Activated CD4-positive, alpha-beta T cell treated with anti-CD3 and anti-CD28 coated beads, Interleukin-2, amount 50 U/mL, for 16 hours (primary cell): Measurements from ENCODE around the gene CELF2.
"Not testable (repeated sequence)": the region's sequence is repeated elsewhere in the genome, so short reads cannot be mapped to it uniquely, and the experiment has no call there.

Experiments used
- DNase-seq: peaks from one replicate; pipeline ENCODE4 v3.0.0-alpha.2; 2020

Gene CELF2

DNA sequence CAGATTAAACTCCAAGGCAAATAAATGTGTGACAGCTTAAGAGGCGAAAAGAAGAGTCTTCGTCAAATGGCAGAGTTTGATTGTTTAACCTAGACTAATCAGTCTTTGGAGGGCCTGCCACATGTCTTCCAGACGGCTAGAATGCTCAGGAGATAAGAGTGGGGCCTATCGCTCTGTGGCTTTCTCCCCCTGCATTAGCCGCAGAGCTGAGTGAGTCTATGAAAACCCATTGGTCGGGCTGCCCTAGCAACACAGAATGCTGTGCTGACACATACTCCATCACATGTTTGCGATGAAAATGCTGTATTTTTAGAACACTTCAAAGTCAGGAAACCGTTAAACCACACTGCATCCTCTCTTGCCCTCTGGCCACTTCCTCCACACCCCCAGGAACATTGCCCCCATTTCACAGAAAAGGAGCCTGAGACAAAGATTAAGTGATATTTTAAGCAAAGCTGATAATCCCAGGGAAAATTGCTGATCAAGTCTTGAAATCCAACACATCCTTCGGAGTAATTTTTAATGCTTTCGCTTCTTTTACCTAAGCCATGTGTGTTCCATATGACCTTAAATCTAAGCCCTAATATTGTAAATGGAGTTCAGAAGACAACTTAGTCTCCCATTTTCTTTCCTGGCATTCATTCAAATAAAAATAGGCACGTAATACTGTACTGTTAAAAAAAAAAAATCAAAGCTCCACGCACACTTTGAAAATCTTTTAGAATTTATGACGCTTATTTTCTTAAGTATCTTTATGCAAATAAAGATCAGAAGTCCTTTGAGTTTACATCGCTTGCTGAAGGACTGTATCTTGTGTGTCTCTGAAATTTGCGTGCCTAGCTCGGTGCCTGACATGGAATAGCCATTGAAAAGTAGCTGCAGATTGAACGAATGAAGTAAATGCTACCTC is 161.2 kb downstream of the CELF2 start:
- peak; percentile 96 for DNase-seq

DNA sequence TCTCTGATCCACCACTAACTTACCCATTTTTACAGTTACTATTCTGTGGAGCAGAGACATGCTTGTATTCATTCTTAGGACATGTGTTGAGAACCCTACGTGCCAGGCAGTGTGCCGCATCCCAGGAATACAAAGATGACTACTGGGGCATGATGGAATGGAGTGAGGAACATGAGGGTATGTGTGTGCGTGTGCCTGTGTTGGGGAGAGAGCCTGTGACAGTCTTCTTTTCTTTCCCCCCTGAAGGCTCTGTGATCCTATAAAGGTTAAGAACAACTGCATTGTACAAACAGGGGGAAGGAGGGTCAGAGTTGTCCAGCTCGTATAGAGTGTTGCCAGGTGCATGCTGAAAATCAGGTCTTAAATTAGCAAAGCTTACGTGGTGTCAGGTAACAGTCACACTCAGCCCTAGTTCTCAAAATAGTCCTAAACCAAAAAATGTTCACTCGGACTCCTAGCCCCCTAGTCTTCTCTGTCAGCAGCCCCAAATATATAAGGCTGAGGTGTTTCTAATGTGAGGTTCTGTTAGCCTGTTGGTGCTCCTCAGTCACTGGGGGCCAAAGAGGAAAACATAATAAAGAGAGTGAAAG is 161.9 kb downstream of the CELF2 start:
- peak; percentile 30 for DNase-seq

DNA sequence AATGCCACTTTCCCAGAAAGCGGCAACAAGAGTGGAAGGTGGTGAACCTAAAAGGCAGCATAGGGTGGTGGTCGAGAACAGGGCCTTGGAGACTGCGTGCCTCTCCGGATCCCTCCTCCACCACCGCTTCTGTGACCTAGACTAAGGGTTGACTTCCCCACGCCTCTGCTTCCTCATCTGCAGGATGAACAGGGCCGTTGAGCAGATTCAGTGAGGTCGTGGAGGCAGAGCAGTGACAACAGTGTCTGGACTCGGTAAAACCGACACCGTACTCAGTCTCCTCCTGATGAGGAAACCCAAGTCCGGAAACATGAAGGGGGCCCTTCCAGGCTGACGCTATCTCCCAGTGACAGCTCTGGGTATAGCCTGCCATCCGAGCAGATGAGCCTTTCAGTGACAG is 162.6 kb downstream of the CELF2 start:
- peak; percentile 91 for DNase-seq

GRCh38 chr10:11181978-11182377 is 164.3 kb downstream of the CELF2 start:
- DNase-seq, result no peak

GRCh38 chr10:11183015-11183414 is 165.3 kb downstream of the CELF2 start:
- DNase-seq, result peak; percentile 62

GRCh38 chr10:11184093-11184492 is 166.4 kb downstream of the CELF2 start:
- no peak for DNase-seq

- not testable (repeated sequence) for DNase-seq
These were observed 167.5 kb downstream of the CELF2 start for GRCh38 chr10:11185128-11185665.

DNA sequence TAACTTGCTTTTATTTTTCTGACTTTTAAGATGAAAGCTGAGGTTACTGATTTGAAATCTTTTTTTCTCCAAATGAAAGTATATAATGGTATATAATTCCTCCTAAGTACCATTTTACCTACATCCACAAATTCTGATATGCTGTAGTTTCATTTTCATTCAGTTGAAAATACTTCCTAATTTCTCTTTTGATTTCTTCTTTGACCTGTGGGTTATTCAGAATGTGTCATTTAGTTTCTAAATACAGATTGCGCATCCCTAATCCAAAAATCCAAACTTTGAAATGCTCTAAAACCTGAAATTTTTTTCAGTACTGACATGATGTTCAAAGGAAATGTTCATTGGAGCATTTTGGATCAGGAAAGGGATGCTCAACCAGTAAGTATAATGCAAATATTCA is 168.7 kb downstream of the CELF2 start:
- DNase-seq, result no peak

GRCh38 chr10:11189582-11190376 is 172.1 kb downstream of the CELF2 start:
- DNase-seq, result no peak

- no peak for DNase-seq
These were observed 173.5 kb downstream of the CELF2 start for GRCh38 chr10:11191190-11191589.

DNA sequence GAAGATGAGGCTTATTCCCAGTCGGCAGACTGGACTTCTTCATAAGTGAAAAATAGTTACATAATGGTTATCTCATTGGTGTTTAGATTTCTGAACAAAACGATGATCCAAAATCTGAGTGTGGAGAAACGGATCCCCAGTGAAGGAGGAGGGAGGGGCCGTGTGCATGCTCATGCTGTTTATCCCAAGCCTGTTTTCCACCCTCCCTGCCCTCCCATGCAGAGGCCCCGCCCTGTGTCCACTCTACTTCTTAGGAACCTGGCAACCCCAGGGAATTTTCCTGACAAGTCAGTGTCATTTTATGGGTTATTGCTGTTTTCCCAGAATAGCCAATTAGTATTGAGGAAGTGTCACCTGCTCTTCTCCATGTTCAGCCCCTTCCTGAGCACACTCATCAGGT is 174.0 kb downstream of the CELF2 start:
- DNase-seq, result no peak

GRCh38 chr10:11192304-11193000 is 174.8 kb downstream of the CELF2 start:
- no peak for DNase-seq

- no peak for DNase-seq
These were observed 175.4 kb downstream of the CELF2 start for GRCh38 chr10:11193001-11193551.

DNA sequence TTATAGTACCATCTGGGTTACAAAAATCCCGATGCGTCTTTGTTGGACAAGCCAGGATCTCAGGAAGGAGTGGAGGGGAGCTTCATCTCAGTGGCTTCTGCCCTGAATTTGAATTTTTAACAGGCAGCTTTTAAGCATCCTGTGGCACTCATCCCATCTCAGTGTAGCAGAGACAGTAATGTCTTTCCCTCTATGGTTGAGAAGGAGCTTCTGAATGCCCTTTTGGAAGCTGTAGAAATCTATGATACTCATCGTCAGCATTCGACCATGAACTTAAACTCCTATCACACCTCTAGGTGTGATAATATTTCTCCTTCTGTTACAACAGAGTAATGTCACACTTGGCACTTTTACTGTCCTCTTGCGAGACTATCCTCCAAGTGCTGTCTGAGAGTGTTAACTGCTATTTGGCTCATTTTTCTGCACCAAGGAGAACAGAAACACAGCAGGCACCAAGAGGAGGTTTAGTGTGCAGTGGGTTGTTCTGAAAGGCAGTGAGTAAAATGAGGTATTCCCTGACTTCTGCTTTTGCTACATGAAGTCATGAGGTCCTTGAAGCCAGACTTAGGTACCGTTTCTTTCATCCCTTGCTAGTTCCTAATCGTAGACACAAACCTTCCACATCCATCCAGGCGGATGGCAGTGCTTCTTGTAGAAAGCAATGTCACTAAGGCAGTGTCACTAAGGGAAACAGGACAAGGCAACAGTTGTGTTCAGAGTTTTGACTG is 177.4 kb downstream of the CELF2 start:
- DNase-seq, result no peak

GRCh38 chr10:11195623-11196022 is 178.0 kb downstream of the CELF2 start:
- DNase-seq, result no peak

GRCh38 chr10:11197266-11197712 is 179.6 kb downstream of the CELF2 start:
- no peak for DNase-seq

- DNase-seq, result no peak
These were observed 180.2 kb downstream of the CELF2 start for GRCh38 chr10:11197878-11198277.

DNA sequence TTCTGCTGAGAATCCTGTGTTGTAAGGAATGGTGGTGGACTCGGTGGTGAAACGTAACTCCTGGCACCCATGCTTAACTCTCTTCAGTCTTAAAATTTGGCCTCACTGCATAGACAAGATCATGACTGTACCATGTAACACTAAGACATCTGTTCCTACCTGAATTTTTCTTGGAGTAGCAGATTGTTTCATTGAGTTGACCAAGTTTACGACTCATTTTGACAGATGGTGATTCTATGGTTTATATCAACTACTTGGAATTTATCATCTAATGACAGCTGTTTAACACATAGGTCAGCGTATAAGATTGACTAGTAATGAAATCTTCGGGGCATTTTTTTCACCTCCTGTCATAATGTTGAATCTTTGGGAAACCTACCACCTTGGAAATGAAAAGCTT is 184.2 kb downstream of the CELF2 start:
- no peak for DNase-seq

- no peak for DNase-seq
These were observed 186.8 kb downstream of the CELF2 start for GRCh38 chr10:11204351-11204942.

- peak; percentile 58 for DNase-seq
These were observed 187.5 kb downstream of the CELF2 start for GRCh38 chr10:11205030-11205772.
